T-helper 22 cell (primary cell): ENCODE measurements around the gene STARD9.

ENCODE experiments used
- DNase-seq: peaks from one replicate; pipeline ENCODE4 v3.0.0-alpha.2; 2020; ENCODE audit warnings: low read depth

STARD9 gene

GRCh38 chr15:42694398-42694797 is 119.0 kb downstream of the STARD9 start:
- DNase-seq = no peak

- DNase-seq = no peak
Observed at GRCh38 chr15:42695527-42696071, 120.2 kb downstream of the STARD9 start.

GRCh38 chr15:42696626-42697025 is 121.2 kb downstream of the STARD9 start:
- no peak for DNase-seq

GRCh38 chr15:42704492-42704926 is 129.1 kb downstream of the STARD9 start:
- peak; percentile 20 for DNase-seq

GRCh38 chr15:42705336-42705735 is 129.9 kb downstream of the STARD9 start:
- no peak for DNase-seq

GRCh38 chr15:42707068-42707467 is 131.7 kb downstream of the STARD9 start:
- DNase-seq = no peak

GRCh38 chr15:42707873-42708544 is 132.6 kb downstream of the STARD9 start:
- no peak for DNase-seq

- DNase-seq = no peak
Observed at GRCh38 chr15:42710662-42711061, 135.3 kb downstream of the STARD9 start.

- DNase-seq = no peak
Observed at GRCh38 chr15:42711746-42712145, 136.3 kb downstream of the STARD9 start.

- no peak for DNase-seq
Observed at GRCh38 chr15:42712584-42712983, 137.2 kb downstream of the STARD9 start.

- DNase-seq = no peak
Observed at GRCh38 chr15:42716125-42716524, 140.7 kb downstream of the STARD9 start.

- no peak for DNase-seq
Observed at GRCh38 chr15:42716626-42717025, 141.2 kb downstream of the STARD9 start.

- DNase-seq = no peak
Observed at GRCh38 chr15:42719043-42719442, 143.6 kb downstream of the STARD9 start.

GRCh38 chr15:42720071-42720470 is 144.7 kb downstream of the STARD9 start:
- no peak for DNase-seq

GRCh38 chr15:42721016-42721415 is 145.6 kb downstream of the STARD9 start:
- no peak for DNase-seq

- DNase-seq = no peak
Observed at GRCh38 chr15:42721916-42722315, 146.5 kb downstream of the STARD9 start.

- DNase-seq = no peak
Observed at GRCh38 chr15:42723068-42723467, 147.7 kb downstream of the STARD9 start.

- no peak for DNase-seq
Observed at GRCh38 chr15:42724276-42724675, 148.9 kb downstream of the STARD9 start.

- DNase-seq = no peak
Observed at GRCh38 chr15:42725331-42725903, 150.0 kb downstream of the STARD9 start.

GRCh38 chr15:42726114-42726513 is 150.7 kb downstream of the STARD9 start:
- DNase-seq = no peak

GRCh38 chr15:42727750-42728381 is 152.5 kb downstream of the STARD9 start:
- DNase-seq = no peak

- DNase-seq = no peak
Observed at GRCh38 chr15:42728560-42728959, 153.2 kb downstream of the STARD9 start.

- DNase-seq = no peak
Observed at GRCh38 chr15:42728972-42729371, 153.6 kb downstream of the STARD9 start.
